Fibroblast of skin of back (primary cell): ENCODE measurements around the gene SNX17.
A peak's percentile ranks its signal among the peaks of the same experiment; 100 is the strongest.
"Not testable (repeated sequence)": the region's sequence is repeated elsewhere in the genome, so short reads cannot be mapped to it uniquely, and the experiment has no call there.

Experiments used
- DNase-seq: peaks from one replicate; pipeline ENCODE4 v3.0.0-alpha.2; 2013

The SNX17 gene

DNA sequence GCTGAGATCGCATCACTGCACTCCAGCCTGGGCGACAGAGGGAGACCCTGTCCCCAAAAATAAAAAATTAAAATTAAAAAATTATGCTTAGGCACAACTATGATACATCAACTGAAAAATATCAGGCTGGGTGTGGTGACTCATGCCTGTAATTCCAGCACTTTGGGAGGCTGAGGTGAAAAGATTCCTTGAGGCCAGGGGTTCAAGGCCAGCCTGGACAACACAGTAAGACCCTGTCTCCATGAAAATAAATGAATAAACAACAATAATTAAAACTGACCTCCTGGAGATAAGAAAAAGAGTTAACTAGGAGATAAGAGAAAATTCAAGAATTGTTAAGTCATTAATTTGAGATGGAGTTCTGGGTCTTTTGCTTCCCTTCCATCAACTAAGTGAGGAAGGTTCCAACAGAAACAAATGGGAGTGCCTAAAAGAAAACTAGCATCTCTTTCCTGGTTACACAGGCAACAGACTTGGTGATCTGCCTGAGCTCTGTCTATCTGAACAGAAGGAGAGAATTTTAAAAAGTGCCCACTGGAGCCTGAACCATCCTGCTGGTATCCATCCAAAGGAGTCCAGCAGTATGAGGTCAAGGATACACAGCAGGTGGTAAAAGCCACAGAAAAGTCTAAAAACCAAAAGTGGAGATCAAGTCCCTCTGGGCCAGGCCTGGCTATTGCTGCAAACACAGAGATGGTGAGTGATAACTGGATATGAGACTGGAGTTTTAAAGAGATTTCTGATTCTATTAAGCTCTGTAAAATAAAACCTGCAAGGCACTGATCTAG lies 30.1 kb downstream of the SNX17 start:
- DNase-seq = peak; percentile 15

DNA sequence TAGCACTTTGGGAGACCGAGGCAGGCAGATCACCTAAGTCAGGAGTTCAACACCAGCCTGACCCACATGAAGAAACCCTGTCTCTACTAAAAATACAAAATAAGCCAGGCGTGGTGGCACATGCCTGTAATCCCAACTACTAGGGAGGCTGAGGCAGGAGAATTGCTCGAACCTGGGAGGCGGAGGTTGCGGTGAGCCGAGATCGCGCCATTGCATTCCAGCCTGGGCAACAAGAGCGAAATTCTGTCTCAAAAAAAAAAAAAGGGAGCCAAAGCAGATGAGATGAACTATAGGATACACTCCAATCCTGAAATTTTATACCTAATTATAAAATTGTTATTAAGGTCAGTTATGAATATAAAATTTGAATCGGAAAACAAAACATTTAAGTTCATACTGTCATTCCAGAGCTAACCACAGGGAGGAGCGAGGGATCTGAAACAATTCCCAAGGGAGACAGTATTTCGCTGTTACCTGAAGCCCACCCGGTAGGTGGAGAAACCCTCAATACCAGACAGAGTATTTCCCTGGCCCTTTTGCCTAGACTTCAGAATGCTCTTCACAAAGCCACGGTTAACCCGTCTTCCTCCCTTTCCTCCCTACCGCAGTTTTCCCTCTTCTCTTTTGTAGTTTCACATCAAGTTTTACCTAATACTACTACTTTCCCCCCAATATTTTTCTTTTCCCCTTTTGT lies 37.5 kb downstream of the SNX17 start:
- DNase-seq = peak; percentile 44

DNA sequence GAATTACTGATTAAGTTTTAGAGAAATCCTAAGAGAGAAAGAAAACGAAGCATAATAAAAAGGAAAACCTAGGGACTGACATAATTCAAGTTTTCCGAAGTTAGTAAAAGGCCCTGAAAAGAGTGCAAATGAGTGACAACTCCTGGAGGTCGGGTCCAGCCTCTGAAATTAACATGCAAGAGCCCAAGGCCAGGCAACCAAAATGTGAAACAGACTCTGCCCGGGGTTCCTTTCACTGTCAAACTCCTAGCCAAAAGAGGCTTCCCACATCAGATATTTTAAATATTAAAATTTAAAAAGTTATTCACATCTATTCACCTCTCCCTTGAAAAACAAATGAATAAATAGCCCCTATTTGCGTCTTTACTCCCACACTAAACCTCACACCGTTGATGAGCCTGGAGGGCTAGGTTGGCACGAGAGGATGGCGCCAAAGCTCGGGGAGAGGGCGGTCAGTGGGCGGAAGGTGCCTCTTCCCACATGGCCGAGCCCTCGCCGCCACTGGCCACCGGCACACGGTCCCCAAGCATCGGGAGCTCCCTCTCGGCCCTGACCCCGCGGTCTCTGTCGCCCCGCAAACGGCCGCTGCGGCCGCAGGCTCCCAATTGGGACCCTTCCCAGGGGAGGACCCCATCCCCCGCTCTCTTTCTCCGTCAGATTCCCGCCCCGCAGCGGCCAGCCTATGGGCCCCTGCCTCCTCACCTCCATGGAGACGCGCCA lies 38.3 kb downstream of the SNX17 start:
- DNase-seq = peak; percentile 19

DNA sequence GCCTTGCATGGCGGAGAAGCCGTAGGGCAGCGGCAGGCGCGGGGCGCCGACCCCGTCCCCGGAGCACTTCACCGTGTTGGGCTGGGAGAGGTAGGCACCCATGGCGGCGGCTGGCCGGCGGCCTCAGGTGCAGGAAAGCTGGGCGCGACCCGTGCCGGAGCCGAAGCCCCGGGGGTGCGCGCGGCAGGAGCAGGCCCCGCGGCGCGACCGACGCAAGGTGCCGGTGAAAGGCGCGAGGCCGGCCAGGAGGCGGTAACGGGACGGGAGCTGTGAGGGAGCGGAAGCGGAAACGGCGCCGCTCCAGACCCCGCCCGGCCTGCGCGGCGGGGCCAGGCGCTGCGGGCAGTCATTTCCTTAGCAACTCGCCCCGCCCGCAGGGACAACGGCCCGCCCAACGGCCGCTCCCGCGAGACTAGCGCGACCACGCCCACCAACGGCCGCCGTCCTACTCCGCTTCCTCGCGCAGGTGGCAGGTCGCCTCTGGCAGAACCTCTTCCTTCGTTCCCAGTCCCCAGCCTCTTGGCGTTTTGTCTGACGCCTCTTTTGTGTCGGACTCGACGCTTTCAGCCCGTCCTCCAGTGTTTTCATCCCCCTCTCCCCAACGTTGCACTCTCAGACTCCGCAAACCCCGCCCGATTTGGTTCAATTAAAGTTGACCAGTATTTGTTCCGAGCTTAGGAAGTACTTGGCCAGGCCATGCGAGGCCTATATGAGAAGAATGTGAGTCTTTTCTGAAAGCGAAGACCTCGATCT lies 39.1 kb downstream of the SNX17 start, which contains the start of gene PPM1G:
Gene PPM1G (minus strand): TSS at position 271 of the 753 bp plus-strand sequence. CDS start 169 bp downstream, at position 102.
- peak; percentile 92 for DNase-seq

DNA sequence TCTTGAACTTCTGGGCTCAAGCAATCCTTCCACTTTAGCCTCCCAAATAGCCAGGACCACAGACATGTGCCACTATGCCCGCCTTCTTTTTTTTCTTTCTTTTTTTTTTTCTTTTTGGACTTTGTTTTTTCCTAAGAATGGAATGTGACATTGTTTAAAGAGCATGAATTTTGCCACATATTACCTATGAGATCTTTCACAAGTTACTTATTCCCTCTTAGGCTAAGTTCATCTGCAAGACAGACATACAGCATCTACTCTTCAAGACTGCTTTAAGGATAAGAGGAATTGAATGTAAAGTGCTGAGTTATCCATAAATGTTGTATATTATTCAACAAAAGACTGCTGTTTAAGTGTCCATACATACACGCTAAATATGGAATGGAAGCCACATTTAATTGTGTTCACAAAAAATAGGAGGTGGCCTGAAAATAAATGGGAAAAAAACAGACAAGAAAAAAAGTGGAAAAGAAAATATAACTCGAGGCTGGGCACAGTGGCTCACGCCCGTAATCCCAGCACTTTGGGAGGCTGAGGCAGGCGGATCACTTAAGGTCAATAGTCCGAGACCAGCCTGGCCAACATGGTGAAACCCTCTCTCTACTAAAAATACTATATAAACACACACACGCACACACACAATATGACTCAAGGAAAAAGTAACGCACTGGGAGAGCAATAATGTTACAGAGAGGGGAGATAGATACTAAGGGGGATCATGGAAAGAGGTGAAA lies 42.2 kb downstream of the SNX17 start:
- no peak for DNase-seq

DNA sequence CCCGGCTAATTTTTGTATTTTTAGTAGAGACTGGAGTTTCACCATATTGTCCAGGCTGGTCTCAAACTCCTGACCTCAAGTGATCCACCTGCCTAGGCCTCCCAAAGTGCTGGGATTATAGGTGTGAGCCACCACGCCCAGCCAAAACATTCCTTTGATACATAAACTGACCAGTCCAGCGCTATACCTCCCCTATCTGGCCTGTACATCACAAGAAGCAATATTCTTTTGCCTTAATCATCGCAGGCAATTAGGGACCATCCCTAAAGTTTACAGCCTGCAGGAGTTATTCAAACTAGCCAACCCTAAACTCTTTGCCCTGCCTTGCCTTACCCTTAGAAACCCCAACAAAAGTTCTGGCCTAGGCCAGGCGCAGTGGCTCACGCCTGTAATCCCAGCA lies 45.7 kb downstream of the SNX17 start:
- no peak for DNase-seq

DNA sequence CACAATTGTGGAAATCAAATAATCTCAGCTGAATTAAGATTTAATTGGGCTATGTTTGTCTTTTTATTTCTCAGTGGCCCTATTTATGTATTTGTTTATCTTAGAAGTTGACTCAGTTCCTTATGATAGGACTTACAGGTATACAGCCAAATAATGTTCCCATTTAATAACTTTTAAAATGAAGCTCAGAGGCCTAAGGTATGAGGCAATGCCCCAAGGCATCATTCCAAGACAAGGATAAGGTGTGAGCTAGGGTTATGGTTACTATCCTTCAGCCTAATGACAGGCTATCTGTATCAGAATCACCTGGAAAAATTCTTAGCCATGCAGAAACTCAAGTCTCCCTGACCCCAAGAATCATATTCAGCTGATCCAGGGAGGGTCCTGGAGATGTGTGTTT lies 50.6 kb downstream of the SNX17 start:
- DNase-seq = no peak

DNA sequence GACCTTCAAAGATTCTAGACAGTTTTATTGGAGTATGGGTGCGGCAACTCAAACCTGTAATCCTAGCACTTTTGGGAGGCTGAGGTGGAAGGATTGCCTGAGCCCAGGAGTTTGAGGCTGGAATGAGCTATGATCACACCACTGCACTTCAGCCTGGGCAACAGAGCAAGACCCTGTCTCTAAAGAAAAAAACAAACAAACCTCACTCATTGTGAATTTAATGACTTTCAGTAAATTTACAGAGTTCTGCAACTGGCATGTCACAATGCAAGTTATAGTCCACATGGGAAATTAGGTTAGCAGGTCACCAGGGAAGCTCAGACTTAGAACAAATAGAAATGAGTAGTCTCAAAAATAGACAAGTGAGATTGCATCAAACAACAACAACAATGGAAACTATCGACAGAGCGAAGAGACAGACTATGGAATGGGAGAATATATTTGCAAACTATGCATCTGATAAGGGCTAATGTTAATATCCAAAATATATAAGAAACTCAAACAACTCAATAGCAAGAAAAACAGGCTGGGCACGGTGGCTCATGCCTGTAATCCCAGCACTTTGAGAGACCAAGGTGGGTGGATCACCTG lies 51.3 kb downstream of the SNX17 start:
- DNase-seq = no peak

DNA sequence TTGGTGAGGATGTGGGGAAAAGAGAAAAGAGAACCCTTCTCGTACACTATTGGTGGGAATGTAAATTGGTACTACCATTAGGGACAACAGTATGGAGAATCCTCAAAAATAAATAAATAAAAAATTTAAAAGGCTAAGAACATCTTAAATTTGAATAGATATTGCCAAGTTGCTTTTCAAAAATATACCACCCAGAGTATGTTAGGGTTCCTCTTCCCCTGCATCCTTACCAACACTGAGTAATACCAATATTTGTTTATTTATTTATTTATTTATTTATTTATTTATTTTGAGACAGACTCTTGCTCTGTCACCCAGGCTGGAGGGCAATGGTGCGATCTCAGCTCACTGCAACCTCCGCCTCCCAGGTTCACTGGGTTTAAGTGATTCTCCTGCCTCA lies 52.5 kb downstream of the SNX17 start:
- no peak for DNase-seq

DNA sequence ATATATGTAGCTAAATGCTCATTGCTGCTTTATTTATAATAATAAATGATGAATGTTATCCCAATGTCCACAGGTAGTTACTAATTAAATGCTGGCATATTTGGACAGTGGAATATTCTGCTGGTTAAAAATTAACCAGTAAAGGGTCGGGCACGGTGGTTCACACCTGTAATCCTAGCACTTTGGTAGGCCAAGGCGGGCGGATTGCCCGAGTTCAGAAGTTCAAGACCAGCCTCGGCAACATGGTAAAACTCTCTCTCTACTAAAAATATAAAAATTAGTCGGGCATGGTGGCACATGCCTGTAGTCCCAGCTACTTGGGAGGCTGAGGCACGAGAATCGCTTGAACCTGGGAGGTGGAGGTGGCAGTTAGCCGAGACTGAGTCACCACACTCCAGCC lies 54.6 kb downstream of the SNX17 start:
- DNase-seq = not testable (repeated sequence)
